Erythroblast (primary cell): ENCODE results near the gene QKI.

Source experiments
- GATA1 ChIP-seq: IDR thresholded peaks from 2 replicates; pipeline ENCODE4 v1.6.1; 2011; ENCODE audit warnings: low read depth, mild to moderate bottlenecking, control low read depth, low read length, moderate library complexity
- POLR2A ChIP-seq: IDR thresholded peaks from 2 replicates; pipeline ENCODE4 v1.6.1; 2011; ENCODE audit warnings: mild to moderate bottlenecking, low read length

DNA sequence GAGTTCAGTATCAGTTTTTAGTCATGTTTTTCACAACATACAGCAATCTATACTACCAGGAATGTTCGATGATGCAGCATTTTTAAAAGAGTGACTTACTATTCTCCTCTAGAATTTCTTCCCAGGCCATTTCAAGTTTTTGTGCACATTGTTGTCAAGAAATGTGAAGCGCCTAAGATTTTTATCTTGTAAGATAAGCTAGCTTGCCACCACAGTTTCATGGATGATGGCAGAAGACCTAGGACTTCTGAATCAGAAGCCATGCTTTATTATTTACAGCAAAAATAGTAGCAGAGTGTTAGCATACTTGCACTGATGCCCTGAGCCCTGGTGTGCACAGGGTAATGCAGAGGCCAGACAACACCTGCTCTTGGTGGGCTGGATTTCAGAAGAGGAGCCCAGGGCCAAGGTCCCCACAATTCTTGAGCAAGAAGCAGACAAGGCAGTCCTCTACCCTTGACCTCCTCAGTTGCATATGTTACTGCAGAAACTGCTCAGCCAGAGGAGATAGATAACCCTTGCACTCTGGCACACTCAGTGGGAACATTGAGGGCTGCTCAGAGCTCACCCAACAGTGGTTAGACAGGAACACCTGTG lies 99.2 kb downstream of the QKI start:
- TF ChIP-seq POLR2A (no peak), GATA1 (no peak)
